Measurements from ENCODE around the gene ELL3.

ELL3 gene

DNA sequence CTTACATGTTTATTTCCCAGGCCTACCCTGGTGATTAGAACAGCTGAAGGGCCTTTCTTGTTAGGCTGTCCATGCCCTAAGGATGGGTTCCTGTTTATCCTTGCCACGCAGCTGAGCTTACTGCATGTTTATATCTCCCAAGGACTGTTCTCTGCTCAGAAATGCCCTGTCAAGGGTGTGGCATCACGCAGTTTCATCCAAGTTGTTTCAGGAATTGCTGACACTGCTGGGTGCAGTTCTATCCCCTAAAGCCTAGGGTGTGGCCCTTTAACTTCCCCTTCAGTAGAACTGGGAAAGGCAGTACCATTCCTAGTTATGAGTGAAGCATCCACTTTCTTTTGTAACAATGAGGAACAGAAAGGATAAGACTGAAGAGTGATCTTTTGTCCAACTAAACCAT is 5.0 kb downstream of the ELL3 start:
- TF ChIP-seq, protein P1, sequence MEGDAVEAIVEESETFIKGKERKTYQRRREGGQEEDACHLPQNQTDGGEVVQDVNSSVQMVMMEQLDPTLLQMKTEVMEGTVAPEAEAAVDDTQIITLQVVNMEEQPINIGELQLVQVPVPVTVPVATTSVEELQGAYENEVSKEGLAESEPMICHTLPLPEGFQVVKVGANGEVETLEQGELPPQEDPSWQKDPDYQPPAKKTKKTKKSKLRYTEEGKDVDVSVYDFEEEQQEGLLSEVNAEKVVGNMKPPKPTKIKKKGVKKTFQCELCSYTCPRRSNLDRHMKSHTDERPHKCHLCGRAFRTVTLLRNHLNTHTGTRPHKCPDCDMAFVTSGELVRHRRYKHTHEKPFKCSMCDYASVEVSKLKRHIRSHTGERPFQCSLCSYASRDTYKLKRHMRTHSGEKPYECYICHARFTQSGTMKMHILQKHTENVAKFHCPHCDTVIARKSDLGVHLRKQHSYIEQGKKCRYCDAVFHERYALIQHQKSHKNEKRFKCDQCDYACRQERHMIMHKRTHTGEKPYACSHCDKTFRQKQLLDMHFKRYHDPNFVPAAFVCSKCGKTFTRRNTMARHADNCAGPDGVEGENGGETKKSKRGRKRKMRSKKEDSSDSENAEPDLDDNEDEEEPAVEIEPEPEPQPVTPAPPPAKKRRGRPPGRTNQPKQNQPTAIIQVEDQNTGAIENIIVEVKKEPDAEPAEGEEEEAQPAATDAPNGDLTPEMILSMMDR (IDR thresholded peaks at IDR 0.05): no peak
- H3K4me1 Mint-ChIP-seq: no peaks in the 10 kb centered on the region
- peaks cover 56% of the 10 kb centered on the region for H3K36me3 Mint-ChIP-seq (ENCODE audit: low read depth)
- no peak overlapping the region for H3K4me3 Mint-ChIP-seq
- no peaks in the 10 kb centered on the region for H3K9me3 Mint-ChIP-seq
- H3K27ac Mint-ChIP-seq: peak overlapping the region; percentile 79
- H3K27me3 Mint-ChIP-seq (ENCODE audit: low read depth, poor library complexity): peaks cover 25% of the 10 kb centered on the region
- no peak for DNase-seq

DNA sequence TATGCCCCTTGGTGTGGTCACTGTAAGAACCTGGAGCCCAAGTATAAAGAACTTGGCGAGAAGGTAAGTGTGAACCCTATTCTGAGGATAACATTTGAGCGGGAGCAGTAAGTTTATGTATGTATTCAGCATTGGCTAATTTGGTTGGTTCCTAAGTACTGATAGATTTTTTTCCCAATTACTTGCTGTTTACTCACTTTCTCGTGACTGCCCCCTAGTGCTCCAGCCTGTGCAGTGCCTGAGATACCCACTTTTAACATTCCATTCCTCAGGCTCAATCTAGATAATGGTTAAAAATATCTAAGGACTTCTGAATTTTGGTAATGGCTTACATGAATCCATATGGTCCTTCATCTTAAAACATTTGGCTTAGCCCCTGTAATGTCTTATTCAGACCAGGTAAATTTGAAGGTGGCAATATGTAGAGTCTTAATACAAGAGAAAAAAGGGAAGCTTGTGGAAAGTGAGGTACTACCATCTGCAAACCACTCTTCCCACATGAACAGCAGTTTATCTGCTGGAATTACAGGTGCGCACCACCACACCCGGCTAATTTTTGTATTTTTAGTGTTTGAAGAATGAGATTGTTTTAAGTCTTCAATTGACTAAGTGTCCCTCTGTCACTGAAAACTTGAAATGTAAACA is 7.1 kb downstream of the ELL3 start:
- Mint-ChIP-seq H3K27ac (no peak overlapping the region), H3K36me3 (ENCODE audit: low read depth) (peaks cover 74% of the 10 kb centered on the region)
- TF ChIP-seq, protein P1 (IDR thresholded peaks at IDR 0.05): peak; percentile 74

DNA sequence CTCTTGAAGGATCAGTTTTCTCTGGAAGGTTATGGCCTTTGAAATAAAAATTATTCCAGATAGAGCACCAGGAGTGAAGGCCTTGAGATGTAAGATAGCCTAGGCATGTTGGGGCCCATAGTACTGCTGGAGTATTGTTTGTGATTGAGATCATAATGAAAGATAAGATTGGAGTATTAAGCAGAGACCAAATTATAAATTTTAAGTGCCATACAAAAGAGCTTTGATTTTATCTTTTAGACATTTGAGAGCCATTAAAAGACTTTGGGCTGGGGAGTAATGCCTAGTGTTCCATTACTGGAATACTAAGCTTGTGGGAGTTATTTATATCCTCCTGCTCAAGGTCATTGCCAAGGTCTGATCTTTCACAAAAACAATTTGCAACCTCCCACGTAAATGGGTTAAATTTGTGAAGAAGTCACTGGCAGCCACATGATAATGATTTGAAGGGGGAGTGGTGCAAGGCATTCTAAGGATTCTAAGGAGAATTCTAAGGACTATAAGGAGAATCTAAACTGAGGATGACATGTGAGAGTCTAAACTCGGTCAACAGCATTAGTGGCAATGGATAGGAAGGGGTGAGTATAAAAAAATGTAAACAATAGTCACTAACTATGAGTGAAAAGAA is 12.8 kb downstream of the ELL3 start:
- Mint-ChIP-seq H3K4me1 (no peaks in the 10 kb centered on the region), H3K27ac (no peak overlapping the region), H3K36me3 (ENCODE audit: low read depth) (peaks cover 81% of the 10 kb centered on the region), H3K4me3 (no peak overlapping the region), H3K27me3 (ENCODE audit: low read depth, poor library complexity) (no peaks in the 10 kb centered on the region), H3K9me3 (no peaks in the 10 kb centered on the region)
- TF ChIP-seq, protein P1 (IDR thresholded peaks at IDR 0.05): no peak
- no peak for DNase-seq

More for the DNA sequence above, 7.1 kb downstream of the ELL3 start:
- no peaks in the 10 kb centered on the region for H3K9me3 Mint-ChIP-seq
- H3K27me3 Mint-ChIP-seq (ENCODE audit: low read depth, poor library complexity): peaks cover 7% of the 10 kb centered on the region
- no peak overlapping the region for H3K4me3 Mint-ChIP-seq
- peak; percentile 73 for DNase-seq
- H3K4me1 Mint-ChIP-seq: no peaks in the 10 kb centered on the region

DNA sequence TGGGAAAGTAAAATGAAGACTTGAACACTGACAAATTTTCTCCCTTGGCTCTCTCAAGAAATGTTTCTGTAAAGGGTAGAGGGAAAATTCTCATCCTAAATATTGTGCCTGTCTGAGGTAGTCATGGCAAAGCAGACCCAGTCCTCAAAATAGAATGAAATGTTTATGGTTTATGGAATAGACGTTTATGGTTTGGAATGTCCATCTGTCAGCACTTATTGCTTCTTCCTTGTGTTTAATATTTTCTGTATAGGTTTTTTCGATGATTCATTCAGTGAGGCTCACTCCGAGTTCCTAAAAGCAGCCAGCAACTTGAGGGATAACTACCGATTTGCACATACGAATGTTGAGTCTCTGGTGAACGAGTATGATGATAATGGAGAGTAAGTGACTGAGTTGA is 13.9 kb downstream of the ELL3 start:
- H3K4me1 Mint-ChIP-seq: no peaks in the 10 kb centered on the region
- no peak overlapping the region for H3K27ac Mint-ChIP-seq
- no peaks in the 10 kb centered on the region for H3K27me3 Mint-ChIP-seq (ENCODE audit: low read depth, poor library complexity)
- peaks cover 78% of the 10 kb centered on the region for H3K36me3 Mint-ChIP-seq (ENCODE audit: low read depth)
- TF ChIP-seq, protein P1 (IDR thresholded peaks at IDR 0.05): no peak
- no peak for DNase-seq
- H3K4me3 Mint-ChIP-seq: no peak overlapping the region
- no peaks in the 10 kb centered on the region for H3K9me3 Mint-ChIP-seq

DNA sequence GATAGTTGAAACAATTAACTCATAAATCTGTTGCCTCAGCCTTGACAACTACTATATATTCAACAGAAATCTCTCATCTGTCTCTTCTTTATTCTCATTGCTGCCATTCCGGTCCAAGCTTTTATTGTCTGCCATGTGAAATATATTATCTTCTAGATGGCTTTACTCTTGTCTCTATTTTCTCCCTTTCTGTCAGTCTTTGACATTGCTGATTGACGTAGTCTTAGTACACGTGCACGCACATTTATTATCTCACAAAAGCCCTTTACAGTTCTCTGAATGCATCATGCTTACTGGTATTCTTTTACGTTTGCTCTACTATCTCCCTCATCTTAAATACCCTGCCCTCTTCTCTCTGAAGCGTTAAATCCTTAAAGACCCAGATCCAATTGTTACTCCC is 24.9 kb downstream of the ELL3 start:
- Mint-ChIP-seq H3K9me3 (peaks cover 13% of the 10 kb centered on the region), H3K27ac (peak overlapping the region; percentile 2), H3K27me3 (ENCODE audit: low read depth, poor library complexity) (no peaks in the 10 kb centered on the region), H3K4me3 (no peak overlapping the region), H3K4me1 (peaks cover 28% of the 10 kb centered on the region), H3K36me3 (ENCODE audit: low read depth) (peaks cover 72% of the 10 kb centered on the region)
- TF ChIP-seq, protein P1 (IDR thresholded peaks at IDR 0.05): no peak
- DNase-seq: no peak

All from nephron progenitor cell (in vitro differentiated cells).